ENCODE results near the gene NR1I3.
"Not testable (repeated sequence)": the region's sequence is repeated elsewhere in the genome, so short reads cannot be mapped to it uniquely, and the experiment has no call there.

NR1I3 gene

DNA sequence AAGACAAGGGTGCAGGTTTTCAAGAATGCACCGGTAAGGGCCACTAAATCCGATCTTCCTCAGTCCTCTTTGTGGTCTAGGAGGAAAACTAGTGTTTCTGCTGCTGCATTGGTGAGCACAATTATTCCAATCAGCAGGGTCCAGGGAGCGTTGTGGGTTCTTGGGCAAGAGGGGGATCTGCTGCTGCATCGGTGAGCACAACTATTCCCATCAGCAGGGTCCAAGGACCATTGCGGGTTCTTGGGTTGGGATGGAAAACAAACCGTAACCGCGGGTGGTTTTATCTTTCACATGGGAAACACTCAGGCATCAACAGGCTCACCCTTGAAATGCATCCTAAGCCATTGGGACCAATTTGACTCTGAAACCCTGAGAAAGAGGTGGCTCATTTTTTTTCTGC is 13.6 kb upstream of the NR1I3 start:
- DNase-seq (ENCODE audit: low read depth in 2 of 3, low spot score in 1 of 3) = no peak

DNA sequence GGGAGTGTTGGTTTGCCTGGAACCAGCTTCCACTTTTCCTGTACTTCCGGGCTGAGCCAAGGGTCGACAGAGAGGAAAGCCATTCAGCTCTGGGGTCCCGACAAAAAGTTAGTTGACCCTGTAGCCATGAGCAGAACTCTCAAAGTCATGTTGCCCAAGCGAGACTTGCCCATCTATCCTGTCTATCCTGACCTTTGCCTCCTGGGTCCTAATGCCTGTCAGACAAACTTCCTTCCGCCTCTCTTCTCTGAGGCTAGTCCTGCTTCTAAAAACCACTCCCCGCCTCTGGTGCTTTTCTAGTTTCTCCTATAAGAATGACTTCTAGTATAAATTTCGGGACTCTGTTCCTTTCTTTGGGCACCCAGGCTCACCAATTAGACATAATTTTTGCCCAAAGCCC is 12.8 kb upstream of the NR1I3 start:
- no peak for DNase-seq (ENCODE audit: low read depth in 2 of 3, low spot score in 1 of 3)

DNA sequence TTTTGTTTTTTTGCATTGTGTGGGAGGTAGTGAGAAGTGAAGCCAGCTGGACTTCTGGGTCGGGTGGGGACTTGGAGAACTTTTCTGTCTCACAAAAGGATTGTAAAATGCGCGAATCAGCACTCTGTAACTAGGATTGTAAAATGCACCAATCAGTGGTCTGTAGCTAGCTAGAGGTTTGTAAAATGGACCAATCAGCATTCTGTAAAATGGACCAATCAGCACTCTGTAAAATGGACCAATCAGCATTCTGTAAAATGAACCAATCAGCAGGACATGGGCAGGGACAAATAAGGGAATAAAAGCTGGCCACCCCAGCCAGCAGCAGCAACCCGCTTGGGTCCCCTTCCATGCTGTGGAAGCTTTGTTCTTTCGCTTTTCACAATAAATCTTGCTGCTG is 12.1 kb upstream of the NR1I3 start:
- DNase-seq (ENCODE audit: low read depth in 2 of 3, low spot score in 1 of 3) = not testable (repeated sequence)

DNA sequence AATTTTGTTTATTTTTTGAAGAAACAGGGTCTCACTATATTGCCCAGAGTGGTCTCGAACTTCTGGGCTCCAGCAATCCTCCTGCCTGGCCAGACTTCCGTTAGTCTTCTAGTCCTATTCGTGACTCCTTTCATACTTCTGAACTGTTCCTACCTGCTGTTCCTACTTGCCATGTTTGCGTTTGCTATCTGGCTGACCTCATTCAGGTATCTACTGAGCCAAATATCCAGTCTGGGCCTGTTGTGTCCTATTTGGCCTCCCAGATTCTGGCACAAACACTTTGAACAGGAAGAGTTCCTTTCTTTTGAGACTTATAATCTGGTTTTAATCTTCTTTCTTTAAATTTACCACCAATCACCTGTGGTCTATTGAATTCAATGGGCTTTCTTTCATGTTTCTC is 6.9 kb upstream of the NR1I3 start:
- DNase-seq (ENCODE audit: low read depth in 2 of 3, low spot score in 1 of 3) = no peak

DNA sequence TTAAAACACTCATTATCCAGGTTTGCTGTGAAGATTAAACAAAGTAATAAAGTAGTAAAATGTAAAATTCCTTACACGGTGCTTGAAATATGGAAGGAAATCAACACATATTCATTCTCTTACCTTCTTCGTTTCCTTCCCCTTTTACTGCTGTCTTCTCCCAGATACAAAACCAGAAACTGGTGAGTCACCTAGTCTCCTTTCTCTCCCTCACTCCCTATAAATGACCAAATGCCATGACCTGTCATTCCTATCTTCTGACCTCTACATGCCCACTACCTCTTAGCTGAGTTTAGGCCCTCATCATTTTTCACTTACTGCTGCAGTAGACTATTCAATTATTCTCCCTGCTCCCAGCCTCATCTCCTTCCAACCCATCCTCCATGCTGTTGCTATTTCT is 4.3 kb upstream of the NR1I3 start:
- DNase-seq (ENCODE audit: low read depth in 2 of 3, low spot score in 1 of 3) = no peak

DNA sequence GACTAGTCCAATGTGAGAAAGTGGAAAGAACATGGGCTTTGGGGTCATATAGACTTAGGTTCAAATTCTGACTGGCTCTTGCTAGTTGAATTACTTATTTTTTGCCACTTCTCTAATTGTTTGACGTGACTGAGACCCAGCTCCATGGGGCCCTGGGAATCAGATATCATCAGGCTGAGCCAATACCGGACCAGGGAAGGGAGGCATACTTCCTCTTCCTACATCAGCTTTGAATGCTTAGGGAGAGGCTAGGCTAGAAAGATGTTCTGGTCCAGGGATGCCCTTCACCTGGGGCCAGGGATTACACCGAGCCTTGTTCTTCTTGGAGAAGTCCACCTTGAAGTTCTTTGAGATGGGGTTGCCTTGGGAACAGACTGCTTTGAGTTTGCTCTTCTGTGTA is 3.7 kb upstream of the NR1I3 start:
- no peak for DNase-seq (ENCODE audit: low read depth in 2 of 3, low spot score in 1 of 3)

DNA sequence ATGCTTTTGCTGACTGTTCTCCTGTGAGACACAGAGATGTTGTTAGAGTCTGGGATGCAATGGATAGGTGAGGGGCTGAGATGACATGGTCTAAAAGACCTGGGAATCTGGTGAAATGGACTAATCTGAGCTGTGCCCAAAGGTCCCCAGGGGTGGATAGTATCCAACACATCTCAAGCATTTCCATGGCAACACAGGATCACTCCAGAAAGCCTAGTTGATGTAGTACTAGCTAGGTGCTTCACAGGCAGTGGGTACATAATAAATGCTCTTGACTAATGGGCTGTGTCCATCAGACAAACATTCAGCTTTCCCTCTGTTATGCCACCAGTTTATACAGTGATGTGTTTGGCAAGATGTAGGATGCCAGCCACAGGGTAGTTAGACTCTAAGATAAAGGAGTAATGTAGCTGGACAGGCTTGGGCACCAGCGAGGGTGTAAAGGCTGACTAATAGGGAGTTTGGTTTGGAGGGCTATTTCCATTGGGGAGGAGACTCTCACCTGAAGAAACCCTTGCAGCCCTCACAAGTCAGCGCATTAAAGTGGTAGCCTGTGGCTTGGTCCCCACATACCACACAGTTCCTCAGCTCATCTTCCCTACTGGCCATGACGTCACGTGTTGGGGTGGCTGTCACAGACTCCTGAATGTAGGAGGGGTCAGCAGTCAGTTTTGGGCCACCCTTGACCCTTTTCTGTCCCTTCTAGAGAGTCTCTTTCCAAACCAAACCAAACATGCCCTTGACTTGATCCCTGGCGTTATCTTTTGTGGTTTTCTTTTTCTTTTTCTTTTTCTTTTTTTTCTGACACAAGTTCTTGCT is 1.8 kb downstream of the NR1I3 start:
- DNase-seq (ENCODE audit: low read depth in 2 of 3, low spot score in 1 of 3) = no peak

DNA sequence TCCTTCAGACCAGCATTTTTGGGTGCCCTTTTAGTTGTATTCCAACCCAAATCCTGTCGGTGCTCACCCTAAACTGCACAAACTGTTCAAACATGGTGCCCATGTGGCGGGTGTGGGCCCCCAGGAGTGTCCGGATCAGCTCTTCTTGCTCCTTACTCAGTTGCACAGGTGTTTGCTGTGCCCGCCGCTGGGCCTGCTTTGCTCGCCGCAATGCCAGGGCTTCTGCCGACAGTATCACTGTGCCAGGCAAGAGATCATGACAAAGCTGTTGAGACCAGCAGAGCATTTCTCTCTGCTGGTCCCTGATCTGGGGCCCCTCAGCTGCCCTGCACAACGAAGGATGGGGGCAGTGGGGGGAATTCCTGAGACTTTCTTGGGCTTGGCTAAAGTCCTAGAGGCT is 4.9 kb downstream of the NR1I3 start:
- DNase-seq (ENCODE audit: low read depth in 2 of 3, low spot score in 1 of 3) = no peak

DNA sequence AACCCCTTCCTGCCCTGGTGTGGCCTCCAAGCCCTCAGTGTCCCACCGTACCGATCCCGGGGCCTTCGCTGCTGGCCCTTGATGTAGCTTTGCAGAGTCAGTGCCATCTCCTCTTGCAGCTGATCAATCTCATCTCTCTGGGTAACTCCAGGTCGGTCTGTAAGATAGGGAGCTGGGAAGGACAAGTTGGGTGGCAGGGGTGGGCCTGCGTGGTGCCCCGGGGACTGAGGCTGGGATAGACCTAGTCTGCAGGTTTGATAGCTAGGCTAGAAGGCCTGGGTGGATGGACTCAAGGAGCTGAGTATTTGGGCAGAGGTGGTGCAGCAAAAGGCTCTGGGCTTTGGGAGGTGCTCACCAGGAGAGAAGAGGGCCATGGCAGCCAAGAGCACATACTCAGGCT is 7.2 kb downstream of the NR1I3 start:
- DNase-seq (ENCODE audit: low read depth in 2 of 3, low spot score in 1 of 3) = no peak

DNA sequence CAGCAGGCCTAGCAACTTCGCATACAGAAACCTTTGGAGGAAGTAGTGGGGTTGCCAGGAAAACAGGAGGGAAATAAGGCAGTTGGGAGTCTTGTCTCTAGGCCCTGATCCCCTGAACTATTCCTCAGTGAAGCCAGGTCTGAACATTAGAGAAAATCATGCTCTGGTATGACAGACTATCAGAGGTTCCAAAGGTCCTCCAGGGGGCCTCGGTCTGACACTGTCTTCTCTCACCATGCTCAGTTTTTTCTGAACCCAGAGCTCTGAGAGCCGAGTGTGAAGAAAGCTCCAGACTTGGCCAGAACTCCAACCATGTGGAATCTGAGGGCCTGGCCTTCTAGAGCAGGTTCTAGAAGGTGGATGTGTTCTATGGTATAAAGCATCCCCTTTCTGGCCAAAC is 8.1 kb downstream of the NR1I3 start:
- DNase-seq (ENCODE audit: low read depth in 2 of 3, low spot score in 1 of 3) = no peak

DNA sequence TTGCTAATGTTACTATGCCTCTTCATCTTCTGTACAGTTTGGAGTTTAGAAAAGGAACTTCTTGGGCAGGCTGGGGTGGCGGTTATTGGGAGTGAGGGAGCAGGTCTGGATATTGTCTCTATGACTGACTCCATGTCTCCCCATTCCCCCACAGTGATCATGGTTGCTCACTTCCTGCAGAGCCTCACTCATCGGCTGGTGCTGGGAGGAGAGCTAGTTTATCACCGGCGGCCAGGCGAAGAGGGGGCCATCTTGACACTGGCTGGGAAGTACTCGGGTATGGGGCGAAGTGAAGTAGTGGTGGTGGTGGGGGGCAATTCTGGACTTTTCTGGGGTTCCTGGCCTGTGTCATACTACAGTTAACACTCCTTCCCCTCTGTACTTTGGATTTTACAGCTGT is 10.0 kb downstream of the NR1I3 start:
- DNase-seq (ENCODE audit: low read depth in 2 of 3, low spot score in 1 of 3) = no peak

DNA sequence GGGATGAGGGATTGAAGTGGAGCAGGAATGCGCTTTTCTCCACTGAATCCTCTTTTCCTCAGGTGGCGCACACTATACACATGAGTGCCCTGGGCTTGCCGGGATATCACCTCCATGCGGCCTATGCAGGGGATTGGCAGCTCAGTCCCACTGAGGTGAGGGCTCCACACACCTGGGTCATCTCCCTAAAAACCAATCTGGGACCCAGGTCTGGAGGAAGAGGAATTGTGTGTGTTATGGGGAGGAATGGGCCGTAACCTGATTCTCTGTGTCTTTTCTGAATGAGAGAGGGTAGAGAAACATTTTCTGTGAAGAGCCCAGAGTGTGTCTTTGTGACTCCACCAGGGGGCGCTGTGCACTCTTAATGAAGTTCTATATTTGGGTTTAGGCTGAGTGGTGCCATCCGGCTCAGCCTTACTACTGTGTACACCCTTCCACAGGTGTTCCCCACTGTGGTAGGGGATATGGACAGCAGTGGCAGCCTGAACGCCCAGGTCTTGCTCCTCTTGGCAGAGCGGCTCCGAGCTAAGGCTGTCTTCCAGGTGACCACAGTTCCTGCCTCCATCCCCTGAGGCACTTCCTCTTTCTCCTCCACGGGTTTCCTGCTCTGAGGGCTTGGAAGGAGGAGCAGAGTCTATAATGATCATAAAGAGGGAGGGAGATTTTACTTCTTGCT is 10.7 kb downstream of the NR1I3 start:
- peak; percentile 75 to 95 (median 84) for DNase-seq (ENCODE audit: low read depth in 2 of 3, low spot score in 1 of 3)

DNA sequence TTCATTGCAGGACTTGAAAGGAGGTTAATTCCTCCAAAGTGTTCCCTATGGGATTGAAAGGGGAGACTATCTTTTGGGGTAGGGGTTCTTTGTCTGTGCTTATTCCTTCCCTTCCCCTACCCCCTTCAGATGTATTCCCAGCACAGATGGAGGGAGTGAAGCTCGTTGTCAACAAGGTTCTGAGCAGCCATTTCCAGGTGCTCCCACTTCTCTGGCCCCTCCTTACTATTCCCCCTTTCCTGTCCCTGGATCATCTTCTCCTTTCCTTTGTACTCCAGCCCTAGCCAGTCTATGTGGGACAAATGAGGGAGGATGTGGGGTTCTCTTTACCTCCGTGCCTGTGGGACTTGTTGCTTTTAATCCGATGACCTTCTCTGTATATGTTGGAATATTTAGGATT is 11.2 kb downstream of the NR1I3 start:
- DNase-seq (ENCODE audit: low read depth in 2 of 3, low spot score in 1 of 3) = no peak

DNA sequence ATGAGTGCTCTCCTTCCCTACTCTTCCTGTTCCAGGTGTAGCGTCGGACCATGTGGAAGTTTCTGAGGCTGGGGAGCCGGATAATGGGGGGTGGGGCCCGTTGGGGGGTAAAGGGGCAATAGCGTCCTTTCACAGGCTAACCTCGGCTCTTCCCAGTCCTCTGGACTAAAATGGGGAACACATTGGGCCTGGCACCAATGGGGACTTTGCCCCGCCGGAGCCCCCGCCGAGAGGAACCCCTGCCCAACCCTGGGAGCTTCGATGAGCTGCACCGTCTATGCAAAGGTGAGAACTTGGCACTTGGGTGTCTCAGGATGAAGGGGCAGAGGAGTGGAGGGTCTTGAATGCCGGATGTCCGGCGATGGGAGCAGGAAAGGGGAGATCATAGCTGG is 11.7 kb downstream of the NR1I3 start:
- no peak for DNase-seq (ENCODE audit: low read depth in 2 of 3, low spot score in 1 of 3)

DNA sequence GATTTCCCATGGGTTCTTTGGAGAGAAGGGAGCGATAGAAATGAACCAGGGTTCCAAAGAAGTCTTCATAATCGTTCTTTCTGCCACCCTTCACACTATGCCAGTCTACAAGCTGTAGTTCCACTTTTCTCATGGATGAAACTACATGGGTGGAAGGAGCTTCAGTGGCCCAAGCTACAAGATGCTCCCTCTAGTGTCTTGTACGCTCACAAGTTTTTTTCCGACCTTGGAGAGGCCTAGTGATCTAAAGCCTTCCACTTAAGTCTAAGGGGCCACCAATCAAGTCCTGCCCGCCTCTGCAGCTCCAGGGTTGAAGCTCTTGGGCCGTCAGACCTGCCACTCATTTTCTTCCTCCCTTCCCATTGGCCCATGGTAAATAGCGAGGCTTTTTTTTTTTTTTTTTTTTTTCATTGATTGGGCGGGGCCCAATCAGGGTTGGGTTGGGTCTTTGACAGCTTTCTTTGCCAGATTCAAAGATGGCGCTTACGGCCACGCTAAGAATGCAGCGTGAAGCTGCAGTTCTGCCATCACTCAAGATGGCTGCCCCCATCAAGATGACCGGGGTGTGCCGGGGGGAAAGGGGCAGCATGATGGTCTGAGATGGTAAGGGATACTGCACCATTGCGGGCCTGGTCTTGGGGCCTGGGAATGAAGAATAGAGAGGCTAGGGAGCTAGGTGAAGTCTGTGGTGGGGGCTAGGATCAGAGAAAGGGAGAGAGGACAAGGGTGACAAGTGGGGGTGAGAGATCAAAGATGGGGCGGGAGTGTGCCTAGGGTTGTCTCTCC is 12.3 kb downstream of the NR1I3 start, which contains the start of gene TOMM40L:
Gene TOMM40L (plus strand): TSS at position 527 of the 786 bp plus-strand sequence. CDS start 430 bp downstream, outside the sequence.
- peak; percentile 82 to 87 (median 86) for DNase-seq (ENCODE audit: low read depth in 2 of 3, low spot score in 1 of 3)

DNA sequence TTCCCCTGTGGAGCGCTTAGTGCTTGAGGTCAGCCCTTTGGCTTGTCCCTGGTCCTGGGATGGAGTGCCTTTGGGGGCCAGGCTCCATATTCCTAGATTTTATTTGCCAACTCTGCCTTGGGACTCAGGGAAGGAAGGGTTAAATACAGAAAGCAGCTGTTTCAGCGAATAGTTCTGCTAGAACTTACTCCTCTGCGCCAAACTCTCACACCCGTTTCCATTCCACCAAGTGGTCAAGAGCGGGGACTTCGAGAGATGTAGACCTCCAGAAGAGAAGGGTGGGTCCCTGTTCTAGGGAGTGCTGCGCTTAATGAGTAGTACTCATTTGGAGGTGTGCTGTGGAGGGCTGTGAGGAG is 12.8 kb downstream of the NR1I3 start:
- DNase-seq (ENCODE audit: low read depth in 2 of 3, low spot score in 1 of 3) = no peak

DNA sequence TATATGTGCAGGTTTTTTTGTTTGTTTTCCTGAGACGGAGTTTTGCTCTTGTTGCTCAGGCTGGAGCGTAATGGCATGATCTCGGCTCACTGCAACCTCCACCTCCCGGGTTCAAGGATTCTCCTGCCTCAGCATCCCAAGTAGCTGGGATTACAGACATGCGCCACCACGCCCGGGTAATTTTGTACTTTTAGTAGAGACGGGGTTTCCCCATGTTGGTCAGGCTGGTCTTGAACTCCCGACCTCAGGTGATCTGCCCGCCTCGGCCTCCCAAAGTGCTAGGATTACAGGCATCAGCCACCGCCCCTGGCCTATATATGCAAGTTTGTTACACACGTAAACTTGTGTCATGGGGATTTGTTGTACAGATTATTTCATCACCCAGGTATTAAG is 13.3 kb downstream of the NR1I3 start:
- not testable (repeated sequence) for DNase-seq (ENCODE audit: low read depth in 2 of 3, low spot score in 1 of 3)

DNA sequence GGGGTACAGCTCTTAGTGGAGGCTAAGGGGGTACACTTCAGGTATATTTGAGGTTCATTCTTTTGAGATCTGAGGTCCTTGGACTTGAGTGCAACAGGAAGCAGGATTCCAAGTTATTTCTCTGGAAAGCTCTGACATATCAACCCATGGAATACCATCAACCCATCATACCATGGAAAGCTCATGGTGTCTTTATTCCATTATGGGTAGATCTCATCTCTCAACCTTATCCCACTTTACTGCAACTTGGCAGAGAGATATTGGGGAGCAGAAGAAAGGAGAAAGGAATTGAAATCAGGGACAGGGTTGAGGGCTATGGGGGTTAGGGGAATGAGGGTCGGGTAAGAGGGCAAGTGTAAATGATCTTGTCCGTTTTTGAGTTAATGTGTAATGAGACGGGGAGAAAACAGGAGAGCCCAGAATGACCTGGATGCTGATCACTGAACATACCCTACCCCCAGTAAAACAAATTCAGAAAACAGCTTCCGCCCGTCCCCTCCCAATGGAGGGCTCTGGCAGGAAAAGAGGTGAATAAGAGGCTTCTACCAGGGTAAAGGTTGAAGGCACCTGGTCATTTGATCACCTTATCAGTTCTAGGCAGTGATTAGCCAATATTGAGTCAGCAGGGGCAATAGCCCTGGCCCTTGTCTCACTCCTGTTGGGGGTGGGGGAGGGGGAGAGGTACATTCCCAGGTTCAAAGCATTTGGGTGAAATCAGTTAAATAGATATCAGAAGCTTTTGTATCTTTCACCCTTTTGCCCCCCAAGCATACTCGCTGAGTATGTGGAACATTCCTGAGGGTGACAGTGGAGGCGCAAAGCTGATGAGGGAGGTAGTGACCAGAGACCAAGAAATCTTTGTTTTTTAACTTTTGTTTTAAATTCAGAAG is 14.0 kb downstream of the NR1I3 start:
- no peak for DNase-seq (ENCODE audit: low read depth in 2 of 3, low spot score in 1 of 3)

DNA sequence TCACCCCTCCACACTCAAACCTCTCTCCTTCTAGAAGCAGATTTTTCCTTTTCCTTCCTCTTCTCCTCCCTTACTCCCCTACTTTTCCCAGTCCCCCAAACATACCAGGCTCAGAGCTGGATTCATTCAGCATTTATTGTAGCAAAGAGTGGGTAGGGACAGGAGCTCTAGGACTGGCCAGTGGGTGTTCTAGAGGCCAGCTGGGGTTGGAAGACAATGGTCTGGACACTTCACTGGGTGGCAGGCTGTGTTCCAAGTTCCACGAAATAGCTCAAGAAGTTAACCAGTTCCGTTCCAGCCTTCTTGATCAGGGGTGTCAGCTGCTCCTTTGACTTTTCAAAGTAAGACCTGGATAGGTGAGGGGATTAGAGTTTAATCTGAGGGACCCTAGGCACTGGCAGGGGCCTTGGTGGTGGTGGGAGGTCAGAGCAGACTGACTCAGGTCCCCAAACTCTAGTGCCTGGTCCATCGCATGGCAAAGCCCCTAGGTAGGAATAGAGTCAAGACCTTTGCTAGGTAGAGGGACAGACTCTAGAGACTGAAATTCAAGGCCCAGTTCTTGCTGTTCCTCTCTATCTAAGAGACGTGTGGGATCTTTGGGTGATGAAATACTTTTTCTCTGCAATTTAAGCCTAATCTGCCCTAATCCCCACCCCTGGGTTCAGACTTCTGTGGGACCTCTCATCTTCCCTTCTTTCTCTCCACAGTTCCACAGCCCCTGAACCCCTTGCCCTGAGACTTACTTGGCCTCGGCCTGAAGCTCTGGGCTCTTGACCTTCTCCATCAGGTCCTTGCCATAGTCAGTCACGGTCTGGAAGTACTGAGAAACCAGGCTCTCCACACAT is 15.6 kb downstream of the NR1I3 start:
- no peak for DNase-seq (ENCODE audit: low read depth in 2 of 3, low spot score in 1 of 3)

DNA sequence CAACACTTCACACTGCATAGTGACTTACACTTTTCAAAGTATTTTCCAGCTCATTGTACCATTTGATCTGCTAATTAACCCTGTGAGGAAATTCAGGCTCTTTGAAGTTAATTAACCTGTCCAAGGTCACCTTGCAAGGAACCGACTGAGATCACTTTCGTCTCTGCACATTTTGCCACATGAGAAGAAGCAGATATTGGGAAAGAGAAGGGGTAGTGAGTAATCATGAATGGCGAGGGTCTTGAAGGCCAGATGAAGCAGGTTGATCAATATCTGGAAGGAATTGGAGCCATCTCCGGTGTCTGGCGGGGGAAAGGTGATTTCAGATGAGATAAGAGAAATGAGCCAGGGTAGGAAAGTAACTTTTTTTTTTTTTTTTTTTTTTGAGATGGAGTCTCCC is 18.0 kb downstream of the NR1I3 start:
- no peak for DNase-seq (ENCODE audit: low read depth in 2 of 3, low spot score in 1 of 3)

Data from stimulated activated CD4-positive, alpha-beta T cell treated with anti-CD3 and anti-CD28 coated beads, Interleukin-12 subunit alpha, Interleukin-12 subunit beta, amount 100 ng/mL, for 48 hours (primary cell).